ENCODE measurements around the gene ZBTB18.

DNA sequence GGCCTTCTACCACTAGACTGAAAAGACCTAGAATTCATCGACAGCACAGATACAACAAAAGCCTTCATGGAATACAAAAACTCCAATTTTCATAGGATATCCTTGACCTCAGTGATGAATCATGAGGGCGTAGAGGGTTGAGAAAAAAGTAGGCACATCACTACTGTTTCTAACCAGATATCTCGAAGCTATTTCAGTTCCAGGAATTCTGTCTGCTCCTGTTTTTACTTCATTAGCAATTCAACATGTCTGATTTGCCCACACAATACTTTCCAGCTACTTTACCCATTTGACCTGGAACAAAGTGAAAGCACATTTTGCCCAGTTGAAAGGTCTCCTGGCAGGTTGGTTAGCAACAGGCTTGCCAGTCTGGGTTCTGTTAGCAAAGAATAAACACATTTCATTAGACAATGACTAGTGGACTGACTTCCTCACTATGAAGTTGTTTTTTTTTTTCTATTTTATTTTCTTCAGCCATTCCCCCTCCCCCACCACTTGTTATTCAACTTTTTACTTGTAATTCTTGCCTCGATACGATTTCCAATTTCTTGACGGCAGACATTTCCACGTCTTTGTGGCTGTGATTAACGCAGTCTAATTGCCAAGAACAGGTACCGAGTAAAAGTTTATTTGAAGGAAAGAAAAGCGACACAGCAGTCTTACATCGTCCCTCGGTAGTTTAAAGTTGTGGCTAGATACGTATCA lies 4.0 kb upstream of the ZBTB18 start:
- TF ChIP-seq POLR2AphosphoS5 (IDR thresholded peaks at IDR 0.05; ENCODE audit: low read depth, low read length) (no peak), POLR2A (IDR thresholded peaks at IDR 0.05; ENCODE audit: low read depth, low read length) (no peak), SPI1 (IDR thresholded peaks at IDR 0.05; ENCODE audit: low read depth, low read length) (no peak), TAF1 (IDR thresholded peaks at IDR 0.05; ENCODE audit: low read depth, low read length) (no peak), POU2F2 (IDR thresholded peaks at IDR 0.05; ENCODE audit: low read depth, low read length) (no peak), PAX5 (IDR thresholded peaks at IDR 0.05; ENCODE audit: insufficient read depth, low read length, severe bottlenecking) (no peak)

Measured in GM12891 (cell line).